ENCODE results near the gene PLXDC2.

The PLXDC2 gene

GRCh38 chr10:19862811-19863515 is 46.7 kb downstream of the PLXDC2 start:
- DNase-seq = no peak

- no peak for DNase-seq
These were observed 49.4 kb downstream of the PLXDC2 start for GRCh38 chr10:19865676-19866075.

GRCh38 chr10:19869370-19869769 is 53.1 kb downstream of the PLXDC2 start:
- DNase-seq = no peak

- no peak for DNase-seq
These were observed 56.5 kb downstream of the PLXDC2 start for GRCh38 chr10:19872504-19873271.

GRCh38 chr10:19874190-19874589 is 58.0 kb downstream of the PLXDC2 start:
- DNase-seq = no peak

GRCh38 chr10:19874791-19875190 is 58.6 kb downstream of the PLXDC2 start:
- no peak for DNase-seq

GRCh38 chr10:19876570-19876969 is 60.3 kb downstream of the PLXDC2 start:
- DNase-seq = no peak

GRCh38 chr10:19877466-19878255 is 61.4 kb downstream of the PLXDC2 start:
- no peak for DNase-seq

GRCh38 chr10:19882621-19883020 is 66.4 kb downstream of the PLXDC2 start:
- DNase-seq = no peak

GRCh38 chr10:19888061-19888660 is 71.9 kb downstream of the PLXDC2 start:
- no peak for DNase-seq

GRCh38 chr10:19889256-19889655 is 73.0 kb downstream of the PLXDC2 start:
- DNase-seq = no peak

GRCh38 chr10:19891429-19891828 is 75.2 kb downstream of the PLXDC2 start:
- no peak for DNase-seq

GRCh38 chr10:19892270-19892669 is 76.0 kb downstream of the PLXDC2 start:
- DNase-seq = no peak

- DNase-seq = no peak
These were observed 76.4 kb downstream of the PLXDC2 start for GRCh38 chr10:19892677-19893076.

- DNase-seq = no peak
These were observed 79.3 kb downstream of the PLXDC2 start for GRCh38 chr10:19895500-19895899.

- DNase-seq = no peak
These were observed 86.2 kb downstream of the PLXDC2 start for GRCh38 chr10:19902456-19902855.

- no peak for DNase-seq
These were observed 88.0 kb downstream of the PLXDC2 start for GRCh38 chr10:19904202-19904661.

GRCh38 chr10:19906108-19906791 is 90.0 kb downstream of the PLXDC2 start:
- DNase-seq = no peak

GRCh38 chr10:19908991-19909696 is 92.9 kb downstream of the PLXDC2 start:
- no peak for DNase-seq

GRCh38 chr10:19911886-19912285 is 95.7 kb downstream of the PLXDC2 start:
- no peak for DNase-seq

- no peak for DNase-seq
These were observed 97.8 kb downstream of the PLXDC2 start for GRCh38 chr10:19913987-19914386.

- no peak for DNase-seq
These were observed 98.9 kb downstream of the PLXDC2 start for GRCh38 chr10:19915125-19915524.
